ENCODE results near the gene R3HCC1L. TPM values are rescaled to one million over a fixed set of nuclear protein-coding genes. Genes with fewer than 3 reads are reported as not detected.
"Not testable (repeated sequence)": the region's sequence is repeated elsewhere in the genome, so short reads cannot be mapped to it uniquely, and the experiment has no call there.

R3HCC1L gene
- total RNA-seq, 1 donor from 2014 or later: 14.4 TPM

DNA sequence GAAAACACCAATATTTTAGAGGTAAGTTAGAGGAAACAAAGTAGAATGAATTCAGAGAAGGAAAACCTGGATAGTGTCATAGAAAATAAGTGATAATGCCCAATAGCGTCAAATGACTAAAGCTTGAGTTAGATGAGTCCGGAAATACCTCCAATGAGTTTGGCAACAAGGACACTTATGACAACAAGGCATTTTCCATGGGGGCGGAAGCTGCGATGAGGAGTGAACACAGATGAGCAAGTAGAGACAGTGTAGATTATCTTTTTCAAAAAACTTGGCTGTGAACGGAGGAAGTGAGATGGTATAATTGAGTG lies 383 bp upstream of the R3HCC1L start:
- intact Hi-C loops (cut with DNase I): no loop called here
- H3K27me3 ChIP-seq (ENCODE audit: low read depth): no peaks in the 10 kb centered on the region
- ATAC-seq: no peak
- H3K36me3 ChIP-seq: no peaks in the 10 kb centered on the region
- DNase-seq: no peak
- peaks cover 31% of the 10 kb centered on the region for H3K4me1 ChIP-seq
- H3K27ac ChIP-seq: peak overlapping the region; percentile 96
- TF ChIP-seq, protein P1, sequence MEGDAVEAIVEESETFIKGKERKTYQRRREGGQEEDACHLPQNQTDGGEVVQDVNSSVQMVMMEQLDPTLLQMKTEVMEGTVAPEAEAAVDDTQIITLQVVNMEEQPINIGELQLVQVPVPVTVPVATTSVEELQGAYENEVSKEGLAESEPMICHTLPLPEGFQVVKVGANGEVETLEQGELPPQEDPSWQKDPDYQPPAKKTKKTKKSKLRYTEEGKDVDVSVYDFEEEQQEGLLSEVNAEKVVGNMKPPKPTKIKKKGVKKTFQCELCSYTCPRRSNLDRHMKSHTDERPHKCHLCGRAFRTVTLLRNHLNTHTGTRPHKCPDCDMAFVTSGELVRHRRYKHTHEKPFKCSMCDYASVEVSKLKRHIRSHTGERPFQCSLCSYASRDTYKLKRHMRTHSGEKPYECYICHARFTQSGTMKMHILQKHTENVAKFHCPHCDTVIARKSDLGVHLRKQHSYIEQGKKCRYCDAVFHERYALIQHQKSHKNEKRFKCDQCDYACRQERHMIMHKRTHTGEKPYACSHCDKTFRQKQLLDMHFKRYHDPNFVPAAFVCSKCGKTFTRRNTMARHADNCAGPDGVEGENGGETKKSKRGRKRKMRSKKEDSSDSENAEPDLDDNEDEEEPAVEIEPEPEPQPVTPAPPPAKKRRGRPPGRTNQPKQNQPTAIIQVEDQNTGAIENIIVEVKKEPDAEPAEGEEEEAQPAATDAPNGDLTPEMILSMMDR (IDR thresholded peaks at IDR 0.05): no peak
- H3K4me3 ChIP-seq: peak overlapping the region; percentile 85
- H3K9me3 ChIP-seq: no peaks in the 10 kb centered on the region

DNA sequence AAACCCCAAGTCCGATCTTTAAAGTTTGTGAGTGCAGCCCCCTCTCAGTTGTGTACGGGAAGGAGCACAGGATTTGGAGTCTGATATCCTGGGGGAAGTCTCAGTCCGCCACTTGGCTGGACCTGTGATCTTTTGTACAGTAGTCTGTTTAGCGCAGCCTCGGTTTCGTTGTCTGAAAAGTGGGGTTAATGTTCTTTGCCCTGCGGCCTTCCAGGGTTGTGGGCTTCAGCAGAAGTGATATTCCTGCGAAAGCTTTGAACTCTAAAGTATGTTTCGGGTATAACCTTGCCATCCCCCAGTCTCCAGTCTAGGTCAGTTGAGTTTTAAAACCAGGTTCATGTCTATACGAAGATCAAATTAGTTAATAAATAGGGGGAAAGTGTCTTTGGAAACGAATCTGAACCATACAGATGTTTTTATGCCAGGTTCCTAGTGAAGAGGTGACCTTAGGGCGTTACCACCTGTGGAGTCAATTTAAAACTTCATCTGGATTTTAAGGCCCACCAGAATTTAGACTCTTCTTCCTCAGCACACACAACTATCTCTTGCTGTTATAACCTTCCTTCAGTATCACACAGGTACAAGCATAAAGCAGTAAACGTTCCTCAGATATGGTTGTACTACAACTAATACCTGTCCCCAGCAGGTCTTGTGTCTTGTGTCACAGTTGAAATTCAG lies 904 bp downstream of the R3HCC1L start:
- Histone ChIP-seq H3K9me3 (no peaks in the 10 kb centered on the region), H3K27ac (peak overlapping the region; percentile 96), H3K36me3 (no peaks in the 10 kb centered on the region), H3K4me1 (peaks cover 41% of the 10 kb centered on the region), H3K4me3 (peak overlapping the region; percentile 85), H3K27me3 (ENCODE audit: low read depth) (no peaks in the 10 kb centered on the region)
- ATAC-seq: peak; percentile 5 to 13
- intact Hi-C loops (cut with DNase I): no loop called here
- TF ChIP-seq, protein P1 (IDR thresholded peaks at IDR 0.05): no peak
- no peak for DNase-seq

- H3K27me3 ChIP-seq (ENCODE audit: low read depth); H3K27ac ChIP-seq; H3K4me3 ChIP-seq; H3K9me3 ChIP-seq; ATAC-seq; DNase-seq; H3K36me3 ChIP-seq; intact Hi-C loops (cut with DNase I): not testable (repeated sequence)
- H3K4me1 ChIP-seq: peaks cover 52% of the 10 kb centered on the region
Measured at GRCh38 chr10:98136775-98137174, 2.3 kb downstream of the R3HCC1L start.

DNA sequence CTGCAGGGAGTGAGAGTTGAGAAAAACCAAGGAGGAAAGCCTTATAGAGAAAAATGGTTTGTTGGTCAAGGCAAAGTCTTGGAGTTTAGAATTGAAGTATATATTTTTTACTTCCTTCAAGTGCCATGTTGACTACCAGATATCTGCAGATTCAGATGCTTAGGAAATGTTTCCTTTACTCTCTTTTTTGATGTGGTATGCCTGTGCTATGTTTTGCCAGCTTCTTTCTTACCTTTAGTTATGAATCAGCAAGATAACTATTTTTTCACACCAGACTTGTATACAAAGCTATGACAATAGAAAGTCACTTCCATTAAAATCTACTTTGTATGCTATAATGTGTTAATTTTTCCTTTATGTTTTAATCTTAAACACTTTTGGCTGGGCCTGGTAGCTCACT lies 3.6 kb downstream of the R3HCC1L start:
- no peak for DNase-seq
- Histone ChIP-seq H3K4me1 (peaks cover 61% of the 10 kb centered on the region), H3K27me3 (ENCODE audit: low read depth) (no peaks in the 10 kb centered on the region), H3K27ac (no peak overlapping the region), H3K4me3 (no peak overlapping the region), H3K9me3 (no peaks in the 10 kb centered on the region), H3K36me3 (no peaks in the 10 kb centered on the region)
- ATAC-seq: no peak
- intact Hi-C loops (cut with DNase I): no loop called here
- TF ChIP-seq, protein P1 (IDR thresholded peaks at IDR 0.05): no peak

DNA sequence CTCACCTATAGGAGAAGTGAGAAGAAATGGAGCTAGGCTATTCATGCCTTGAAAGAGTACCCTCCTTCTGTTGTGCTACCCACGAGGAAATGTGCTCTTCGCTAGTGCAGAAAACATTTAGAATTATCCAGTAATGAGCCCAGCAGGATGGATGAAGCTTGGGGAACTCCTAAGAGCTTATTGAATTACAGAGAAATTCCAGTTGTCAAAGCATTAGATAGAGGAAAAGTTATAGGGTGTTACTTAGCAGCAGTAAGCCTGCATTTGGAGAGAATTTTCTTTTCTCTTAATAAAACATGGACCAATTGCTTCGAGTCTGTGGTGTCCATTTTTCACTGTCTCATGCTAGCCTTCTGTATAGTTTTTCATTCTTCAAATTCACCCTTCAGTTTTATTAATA lies 5.0 kb downstream of the R3HCC1L start:
- TF ChIP-seq, protein P1 (IDR thresholded peaks at IDR 0.05): no peak
- Histone ChIP-seq H3K27ac (no peak overlapping the region), H3K36me3 (no peaks in the 10 kb centered on the region), H3K9me3 (no peaks in the 10 kb centered on the region), H3K4me3 (no peak overlapping the region), H3K4me1 (peaks cover 66% of the 10 kb centered on the region), H3K27me3 (ENCODE audit: low read depth) (no peaks in the 10 kb centered on the region)
- intact Hi-C loops (cut with DNase I): no loop called here
- no peak for ATAC-seq
- no peak for DNase-seq

GRCh38 chr10:98141484-98142073 lies 7.1 kb downstream of the R3HCC1L start:
- H3K4me3 ChIP-seq: no peak overlapping the region
- DNase-seq (no peak), ATAC-seq (no peak)
- H3K36me3 ChIP-seq: no peaks in the 10 kb centered on the region
- no peaks in the 10 kb centered on the region for H3K27me3 ChIP-seq (ENCODE audit: low read depth)
- H3K9me3 ChIP-seq: no peaks in the 10 kb centered on the region
- TF ChIP-seq, protein P1 (IDR thresholded peaks at IDR 0.05): no peak
- peaks cover 61% of the 10 kb centered on the region for H3K4me1 ChIP-seq
- intact Hi-C loops (cut with DNase I): no loop called here
- H3K27ac ChIP-seq: no peak overlapping the region

Data from lower lobe of right lung (tissue), 2 donors.